NOMO-1 (cell line): Measurements from ENCODE around the gene OR1F1.

Experiments used
- DNase-seq, 2 experiments: peaks; one replicate each; lab custom pipeline; 2025; ENCODE audit not compliant: unreplicated experiment in 2 of 2; lab: John Stamatoyannopoulos, UW

Gene OR1F1

GRCh38 chr16:3243882-3244281 lies 55.9 kb downstream of the OR1F1 start:
- no peak for DNase-seq

GRCh38 chr16:3246002-3246401 lies 58.0 kb downstream of the OR1F1 start:
- no peak for DNase-seq

GRCh38 chr16:3246876-3247275 lies 58.9 kb downstream of the OR1F1 start:
- no peak for DNase-seq

- no peak for DNase-seq
Observed at GRCh38 chr16:3248596-3248995, 60.6 kb downstream of the OR1F1 start.

- DNase-seq, result no peak
Observed at GRCh38 chr16:3249020-3249419, 61.0 kb downstream of the OR1F1 start.

GRCh38 chr16:3249451-3249850 lies 61.4 kb downstream of the OR1F1 start:
- no peak for DNase-seq

- no peak for DNase-seq
Observed at GRCh38 chr16:3252967-3253366, 65.0 kb downstream of the OR1F1 start.

GRCh38 chr16:3254309-3254708 lies 66.3 kb downstream of the OR1F1 start:
- DNase-seq, result no peak
